Renal pelvis (tissue), 12 donors: ENCODE results near the gene SEMA6C. TPM values are rescaled to one million over a fixed set of nuclear protein-coding genes. Genes with fewer than 3 reads are reported as not detected.
"Not testable (repeated sequence)": the region's sequence is repeated elsewhere in the genome, so short reads cannot be mapped to it uniquely, and the experiment has no call there.

Experiments used
- DNase-seq: peaks from one replicate; pipeline ENCODE4 v3.0.0-alpha.2; 2013
- long read RNA-seq, 16 experiments: transcript quantifications; one replicate each; lab custom pipeline, GENCODE V29; 2026
- polyA plus RNA-seq, 3 donors: library from polyadenylated mRNA; unstranded; fragments of 120-200 nt; gene quantifications; one replicate each; pipeline ENCODE4 v1.2.1, GENCODE V29; 2013; ENCODE audit not compliant: insufficient read length in 3 of 3

SEMA6C gene
- polyA plus RNA-seq: 10 to 100 TPM; 27.5 to 37.6 (median 33.3) TPM
- long read RNA-seq, donor 1: 0 reads
- long read RNA-seq, donor 2: 0 reads
- long read RNA-seq, donor 3: 0 reads
- long read RNA-seq, donor 4: 0 reads
- long read RNA-seq, donor 5: 0 reads
- long read RNA-seq, donor 6: 0 reads
- long read RNA-seq, donor 7, partial matches to known transcripts: 0 of 1 reads
- long read RNA-seq, donor 7, other reads (novel, unspliced or antisense): 0 of 1 reads
- long read RNA-seq, donor 8: 0 reads
- long read RNA-seq, donor 9: 0 reads
- long read RNA-seq, donor 10: 0 reads
- long read RNA-seq, donor 11: 0 reads
- long read RNA-seq, donor 12, partial matches to known transcripts: 0 of 1 reads
- long read RNA-seq, donor 12, other reads (novel, unspliced or antisense): 0 of 1 reads
- long read RNA-seq, donor 13: 0 reads
- long read RNA-seq, donor 14: 0 reads
- long read RNA-seq, donor 15: 0 reads
- long read RNA-seq, donor 16: 0 reads

- peak; percentile 94 for DNase-seq
Measured at GRCh38 chr1:151146412-151147131, at the start of gene SEMA6C. TSS of gene SEMA6C (minus strand) at chr1:151146631. CDS start at chr1:151142621, 4,010 bp downstream.

- not testable (repeated sequence) for DNase-seq
Measured at GRCh38 chr1:151194894-151195594, 48.6 kb upstream of the SEMA6C start.

GRCh38 chr1:151193856-151194255 lies 47.4 kb upstream of the SEMA6C start:
- no peak for DNase-seq

- no peak for DNase-seq
Measured at GRCh38 chr1:151193304-151193703, 46.9 kb upstream of the SEMA6C start.

- no peak for DNase-seq
Measured at GRCh38 chr1:151192047-151192446, 45.6 kb upstream of the SEMA6C start.

- DNase-seq: peak; percentile 91
Measured at GRCh38 chr1:151189637-151190445, 43.4 kb upstream of the SEMA6C start, which contains the start of gene VPS72. TSS of gene VPS72 (minus strand) at chr1:151190197. CDS start at chr1:151190121, 76 bp downstream.

GRCh38 chr1:151188667-151189066 lies 42.2 kb upstream of the SEMA6C start:
- not testable (repeated sequence) for DNase-seq

GRCh38 chr1:151187205-151187604 lies 40.8 kb upstream of the SEMA6C start:
- no peak for DNase-seq

- DNase-seq: no peak
Measured at GRCh38 chr1:151184211-151184610, 37.8 kb upstream of the SEMA6C start.

GRCh38 chr1:151176514-151177045 lies 30.1 kb upstream of the SEMA6C start:
- no peak for DNase-seq

GRCh38 chr1:151175863-151176262 lies 29.4 kb upstream of the SEMA6C start, which contains the start of gene TMOD4:
TSS of gene TMOD4 (minus strand) at chr1:151175981. CDS start at chr1:151174875, 1,106 bp downstream.
- DNase-seq: no peak

- no peak for DNase-seq
Measured at GRCh38 chr1:151175041-151175741, 28.8 kb upstream of the SEMA6C start.

- no peak for DNase-seq
Measured at GRCh38 chr1:151171190-151171589, 24.8 kb upstream of the SEMA6C start.

- no peak for DNase-seq
Measured at GRCh38 chr1:151167116-151167515, 20.7 kb upstream of the SEMA6C start.

GRCh38 chr1:151166505-151166956 lies 20.1 kb upstream of the SEMA6C start:
- DNase-seq: no peak

GRCh38 chr1:151165738-151166504 lies 19.5 kb upstream of the SEMA6C start, which contains the start of the genes LYSMD1 and SCNM1:
TSS of gene LYSMD1 (minus strand) at chr1:151165902. CDS start at chr1:151165258, 644 bp downstream.
TSS of gene SCNM1 (plus strand) at chr1:151166144. CDS start at chr1:151166153, 9 bp downstream.
- DNase-seq: peak; percentile 99

GRCh38 chr1:151165281-151165737 lies 18.9 kb upstream of the SEMA6C start:
- DNase-seq: peak; percentile 63

- no peak for DNase-seq
Measured at GRCh38 chr1:151164732-151165280, 18.4 kb upstream of the SEMA6C start.

GRCh38 chr1:151159373-151159772 lies 12.9 kb upstream of the SEMA6C start:
- no peak for DNase-seq
